ENCODE results near the gene SHTN1.

Gene SHTN1

GRCh38 chr10:116849248-116850057 lies 155.5 kb downstream of the SHTN1 start, which contains the start of gene ENO4:
Gene ENO4, plus strand, starts transcription at chr10:116849499. Its CDS starts 68 bp downstream, at chr10:116849567.
- TF ChIP-seq CTCF (IDR thresholded peaks at IDR 0.05; ENCODE audit: insufficient read depth, low read depth, low read length, missing control alignments) = no peak
- H3K4me3 ChIP-seq (ENCODE audit: low read depth, low read length) = peak within 1 kb of the TSS; percentile 48
- peak; percentile 60 for DNase-seq (ENCODE audit: low read depth)

- no peak for TF ChIP-seq CTCF (IDR thresholded peaks at IDR 0.05; ENCODE audit: insufficient read depth, low read depth, low read length, missing control alignments)
- no peak for DNase-seq (ENCODE audit: low read depth)
- H3K4me3 ChIP-seq (ENCODE audit: low read depth, low read length) = peak overlapping the region; percentile 48
Observed at GRCh38 chr10:116848944-116849247, 156.1 kb downstream of the SHTN1 start.

- H3K4me3 ChIP-seq (ENCODE audit: low read depth, low read length) = peak overlapping the region; percentile 48
- no peak for TF ChIP-seq CTCF (IDR thresholded peaks at IDR 0.05; ENCODE audit: insufficient read depth, low read depth, low read length, missing control alignments)
- peak; percentile 72 for DNase-seq (ENCODE audit: low read depth)
Observed at GRCh38 chr10:116848032-116848943, 156.7 kb downstream of the SHTN1 start.

- no peak for TF ChIP-seq CTCF (IDR thresholded peaks at IDR 0.05; ENCODE audit: insufficient read depth, low read depth, low read length, missing control alignments)
- no peak for DNase-seq (ENCODE audit: low read depth)
- H3K4me3 ChIP-seq (ENCODE audit: low read depth, low read length) = no peak overlapping the region
Observed at GRCh38 chr10:116845823-116846222, 159.2 kb downstream of the SHTN1 start.

GRCh38 chr10:116840389-116841075 lies 164.5 kb downstream of the SHTN1 start:
- no peak overlapping the region for H3K4me3 ChIP-seq (ENCODE audit: low read depth, low read length)
- no peak for DNase-seq (ENCODE audit: low read depth)
- TF ChIP-seq CTCF (IDR thresholded peaks at IDR 0.05; ENCODE audit: insufficient read depth, low read depth, low read length, missing control alignments) = no peak

GRCh38 chr10:116838143-116838725 lies 166.8 kb downstream of the SHTN1 start:
- DNase-seq (ENCODE audit: low read depth) = no peak
- H3K4me3 ChIP-seq (ENCODE audit: low read depth, low read length) = no peak overlapping the region
- TF ChIP-seq CTCF (IDR thresholded peaks at IDR 0.05; ENCODE audit: insufficient read depth, low read depth, low read length, missing control alignments) = no peak
